COR-L47 (cell line): ENCODE measurements around the gene HTD2.
"Not testable (repeated sequence)": the region's sequence is repeated elsewhere in the genome, so short reads cannot be mapped to it uniquely, and the experiment has no call there.

Experiments
- DNase-seq: peaks from one replicate; lab custom pipeline; 2025; lab: John Stamatoyannopoulos, UW

The HTD2 gene

GRCh38 chr3:58305882-58306711 is at the start of gene HTD2, which contains the start of gene RPP14:
Gene HTD2 (plus strand): TSS chr3:58306520. CDS start chr3:58317614, 11,094 bp downstream.
Gene RPP14 (plus strand): TSS chr3:58306245. CDS start chr3:58310330, 4,085 bp downstream.
- peak; percentile 85 for DNase-seq

GRCh38 chr3:58258392-58259055 is 47.8 kb upstream of the HTD2 start:
- no peak for DNase-seq

- DNase-seq = no peak
These were observed 46.0 kb upstream of the HTD2 start for GRCh38 chr3:58260261-58260731.

DNA sequence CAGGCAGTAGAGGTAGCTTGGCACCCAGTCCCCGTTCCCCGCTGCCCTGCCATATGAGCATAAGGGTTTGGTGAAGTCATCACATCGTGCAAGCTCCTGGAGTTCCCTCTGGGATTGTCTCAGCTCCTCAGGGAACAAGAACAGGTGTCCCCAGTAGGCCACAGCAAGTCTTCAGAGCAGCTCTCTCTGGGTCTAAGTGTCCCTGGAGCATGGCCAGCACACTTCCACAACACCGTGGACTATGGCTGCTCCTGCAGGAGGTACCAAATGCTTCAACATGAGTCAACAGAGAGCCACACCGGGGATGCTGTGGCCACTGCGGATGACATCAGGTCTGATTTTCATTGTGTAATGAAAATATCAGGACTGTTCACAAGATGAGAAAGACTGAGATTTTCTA is 45.6 kb upstream of the HTD2 start:
- DNase-seq = no peak

DNA sequence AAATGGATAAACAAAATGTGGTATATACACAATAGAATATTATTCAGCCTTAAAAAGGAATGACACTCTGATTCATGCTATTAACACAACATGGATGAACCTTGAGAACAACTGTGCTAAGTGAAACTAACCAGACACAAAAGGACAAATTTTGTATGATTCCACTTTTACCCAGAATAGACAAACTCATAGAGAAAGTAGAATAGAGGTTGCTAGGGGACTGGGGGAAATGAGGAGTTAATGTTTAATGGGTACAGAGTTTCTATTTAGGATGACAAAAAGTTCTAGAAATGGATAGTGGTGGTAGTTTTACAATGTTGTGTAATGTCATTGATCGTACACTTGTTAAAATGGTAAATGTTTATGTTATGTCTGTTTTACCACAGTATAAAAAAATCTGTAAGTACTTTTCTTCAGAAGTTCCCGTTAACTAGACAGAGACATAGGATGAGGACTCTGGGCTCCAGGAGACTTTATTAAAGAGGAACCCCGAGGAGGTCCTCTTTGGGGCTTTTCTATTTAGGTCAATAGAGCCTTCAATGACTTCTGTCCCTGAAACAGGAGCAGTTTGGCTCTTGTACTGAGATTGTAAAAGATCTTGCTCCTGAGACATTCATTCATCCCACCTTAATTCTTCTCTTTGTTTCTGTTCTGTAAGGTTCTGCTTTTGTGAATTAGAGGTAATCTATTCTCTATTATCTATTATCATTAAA is 44.2 kb upstream of the HTD2 start:
- DNase-seq = no peak

- DNase-seq = no peak
These were observed 39.7 kb upstream of the HTD2 start for GRCh38 chr3:58266577-58266976.

DNA sequence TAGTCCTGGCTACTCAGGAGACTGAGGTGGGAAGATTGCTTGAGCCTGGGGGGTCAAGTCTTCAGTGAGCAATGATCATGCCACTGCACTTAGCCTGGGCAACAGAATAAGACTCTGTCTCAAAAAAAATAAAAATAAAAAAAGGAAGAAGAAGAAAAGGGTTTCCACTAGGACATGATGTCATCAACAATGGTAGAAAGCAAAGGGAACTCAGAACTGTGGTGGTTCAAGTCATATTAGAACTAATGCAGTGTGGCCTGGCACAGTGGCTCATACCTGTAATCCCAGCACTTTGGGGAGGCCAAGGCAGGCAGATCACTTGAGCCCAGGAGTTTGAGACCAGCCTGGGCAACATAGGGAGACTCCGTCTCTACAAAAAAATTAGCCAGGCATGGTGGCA is 38.8 kb upstream of the HTD2 start:
- DNase-seq = not testable (repeated sequence)

GRCh38 chr3:58269356-58269755 is 37.0 kb upstream of the HTD2 start:
- no peak for DNase-seq

- no peak for DNase-seq
These were observed 35.8 kb upstream of the HTD2 start for GRCh38 chr3:58270485-58270884.

DNA sequence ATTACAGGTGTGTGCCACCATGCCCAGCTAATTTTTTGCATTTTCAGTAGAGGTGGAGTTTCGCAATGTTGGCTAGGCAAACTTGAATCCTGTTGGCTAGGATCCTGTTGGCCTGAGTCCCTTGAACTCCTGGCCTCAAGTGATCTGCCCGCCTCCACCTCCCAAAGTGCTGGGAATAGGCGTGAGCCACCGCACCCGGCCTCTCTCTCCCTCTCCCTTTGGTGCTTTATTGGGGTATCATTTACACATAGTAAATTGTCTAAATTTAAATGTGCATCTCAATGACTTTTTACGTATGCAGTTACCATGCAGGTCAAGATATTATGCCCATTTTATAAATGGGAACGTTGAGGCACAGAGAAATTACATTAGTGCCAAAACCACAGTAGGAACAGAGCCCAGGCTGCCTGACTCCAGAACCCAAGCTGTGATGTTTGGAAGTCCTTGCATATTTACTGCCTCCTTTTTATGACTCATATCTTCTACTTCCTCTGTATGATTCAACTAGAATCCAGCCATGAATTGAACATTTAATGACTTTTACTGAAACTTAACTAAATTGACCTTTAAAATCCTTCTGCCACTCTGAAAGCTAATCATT is 34.3 kb upstream of the HTD2 start:
- DNase-seq = no peak

- DNase-seq = no peak
These were observed 33.4 kb upstream of the HTD2 start for GRCh38 chr3:58272891-58273290.

GRCh38 chr3:58273362-58273761 is 33.0 kb upstream of the HTD2 start:
- not testable (repeated sequence) for DNase-seq

DNA sequence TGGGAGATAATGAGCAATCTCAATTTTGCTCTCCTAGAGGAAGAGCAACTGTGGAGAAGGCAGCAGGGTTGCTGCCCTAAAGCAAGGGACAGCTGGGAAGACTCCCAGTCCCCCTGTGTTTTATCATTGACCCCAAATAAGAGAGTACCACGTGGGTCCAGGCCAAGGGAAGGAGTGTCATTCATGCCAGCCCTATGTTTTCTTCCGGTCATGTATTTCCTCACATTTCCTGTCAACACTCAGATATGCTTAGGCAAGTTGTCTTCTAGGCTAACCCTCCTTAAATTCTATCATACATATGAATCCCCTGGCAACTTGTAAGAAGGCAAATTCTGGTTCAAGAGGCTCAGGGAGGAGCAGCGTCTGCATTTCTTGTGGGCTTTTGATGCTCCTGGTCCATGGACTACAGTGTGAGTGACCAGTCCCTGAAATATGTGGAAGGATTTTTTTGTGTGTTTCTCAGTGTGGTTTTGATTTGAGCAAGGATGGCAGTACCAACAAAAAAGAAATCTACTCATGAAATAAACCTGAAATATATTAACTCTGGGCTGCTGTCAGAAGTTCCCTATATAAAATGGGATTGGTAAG is 32.2 kb upstream of the HTD2 start:
- no peak for DNase-seq

- no peak for DNase-seq
These were observed 25.3 kb upstream of the HTD2 start for GRCh38 chr3:58281069-58281468.

GRCh38 chr3:58285334-58285733 is 21.0 kb upstream of the HTD2 start:
- no peak for DNase-seq

- no peak for DNase-seq
These were observed 19.0 kb upstream of the HTD2 start for GRCh38 chr3:58287354-58287753.

GRCh38 chr3:58288011-58288728 is 18.1 kb upstream of the HTD2 start:
- no peak for DNase-seq

- DNase-seq = not testable (repeated sequence)
These were observed 17.2 kb upstream of the HTD2 start for GRCh38 chr3:58288964-58289613.

DNA sequence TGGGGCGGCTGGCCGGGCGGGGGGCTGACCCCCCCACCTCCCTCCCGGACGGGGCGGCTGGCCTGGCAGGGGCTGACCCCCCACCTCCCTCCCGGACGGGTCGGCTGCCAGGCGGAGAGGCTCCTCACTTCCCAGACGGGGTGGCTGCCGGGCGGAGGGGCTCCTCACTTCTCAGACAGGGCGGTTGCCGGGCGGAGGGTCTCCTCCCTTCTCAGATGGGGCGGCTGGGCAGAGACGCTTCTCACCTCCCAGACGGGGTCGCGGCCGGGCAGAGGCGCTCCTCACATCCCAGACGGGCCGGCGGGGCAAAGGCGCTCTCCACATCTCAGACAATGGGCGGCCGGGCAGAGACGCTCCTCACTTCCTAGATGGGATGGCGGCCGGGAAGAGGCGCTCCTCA is 15.9 kb upstream of the HTD2 start:
- DNase-seq = not testable (repeated sequence)

- no peak for DNase-seq
These were observed 14.5 kb upstream of the HTD2 start for GRCh38 chr3:58291671-58292338.
